Stimulated activated memory B cell treated with anti-CD40 and anti-IgM and Interleukin-4, amounts not matched to agents 10 μg/mL and 1 μg/mL and 100 μg/mL, for 72 hours (primary cell): ENCODE data around the gene GRM4.
"Not testable (repeated sequence)": the region's sequence is repeated elsewhere in the genome, so short reads cannot be mapped to it uniquely, and the experiment has no call there.

Experiments used
- ATAC-seq: fragments of 150-1000 bp; cut with Tn5 transposase; 2 replicates; pipeline ENCODE4 v1.10.0; 2021
- H3K27ac Mint-ChIP-seq: one replicate; pipeline ENCODE4 v1.8.0; 2022; ENCODE audit warnings: mild to moderate bottlenecking, mixed read lengths
- H3K27me3 Mint-ChIP-seq: one replicate; pipeline ENCODE4 v1.8.0; 2022; ENCODE audit warnings: mixed read lengths
- H3K36me3 Mint-ChIP-seq: one replicate; pipeline ENCODE4 v1.8.0; 2022; ENCODE audit warnings: mixed read lengths
- H3K4me1 Mint-ChIP-seq: one replicate; pipeline ENCODE4 v1.8.0; 2022; ENCODE audit warnings: mixed read lengths
- H3K4me3 Mint-ChIP-seq: one replicate; pipeline ENCODE4 v1.8.0; 2022; ENCODE audit warnings: mild to moderate bottlenecking, moderate library complexity, mixed read lengths
- H3K9me3 Mint-ChIP-seq: one replicate; pipeline ENCODE4 v1.8.0; 2022; ENCODE audit warnings: mixed read lengths

GRM4 gene

GRCh38 chr6:34047913-34048867 is 97.7 kb downstream of the GRM4 start:
- no peak for ATAC-seq
- peaks cover 11% of the 10 kb centered on the region for H3K9me3 Mint-ChIP-seq
- peaks cover 15% of the 10 kb centered on the region for H3K4me1 Mint-ChIP-seq
- no peak overlapping the region for H3K27ac Mint-ChIP-seq
- H3K36me3 Mint-ChIP-seq = no peaks in the 10 kb centered on the region
- no peak overlapping the region for H3K4me3 Mint-ChIP-seq
- peaks cover 42% of the 10 kb centered on the region for H3K27me3 Mint-ChIP-seq

- H3K4me1 Mint-ChIP-seq = peaks cover 15% of the 10 kb centered on the region
- H3K27me3 Mint-ChIP-seq = peaks cover 31% of the 10 kb centered on the region
- H3K4me3 Mint-ChIP-seq = no peak overlapping the region
- no peak overlapping the region for H3K27ac Mint-ChIP-seq
- ATAC-seq = no peak
- peaks cover 11% of the 10 kb centered on the region for H3K9me3 Mint-ChIP-seq
- no peaks in the 10 kb centered on the region for H3K36me3 Mint-ChIP-seq
These were observed 99.3 kb downstream of the GRM4 start for GRCh38 chr6:34046617-34047016.

GRCh38 chr6:34045771-34046170 is 100.1 kb downstream of the GRM4 start:
- peaks cover 30% of the 10 kb centered on the region for H3K27me3 Mint-ChIP-seq
- peaks cover 15% of the 10 kb centered on the region for H3K4me1 Mint-ChIP-seq
- peaks cover 11% of the 10 kb centered on the region for H3K9me3 Mint-ChIP-seq
- H3K4me3 Mint-ChIP-seq = no peak overlapping the region
- H3K27ac Mint-ChIP-seq = no peak overlapping the region
- no peak for ATAC-seq
- no peaks in the 10 kb centered on the region for H3K36me3 Mint-ChIP-seq

GRCh38 chr6:34044945-34045595 is 100.8 kb downstream of the GRM4 start:
- peak; percentile 28 for ATAC-seq
- peaks cover 23% of the 10 kb centered on the region for H3K27me3 Mint-ChIP-seq

GRCh38 chr6:34043359-34043758 is 102.5 kb downstream of the GRM4 start:
- no peak for ATAC-seq
- Mint-ChIP-seq H3K9me3 (no peaks in the 10 kb centered on the region), H3K27ac (no peak overlapping the region), H3K4me3 (no peak overlapping the region), H3K36me3 (no peaks in the 10 kb centered on the region), H3K27me3 (peaks cover 10% of the 10 kb centered on the region), H3K4me1 (peaks cover 15% of the 10 kb centered on the region)

More at GRCh38 chr6:34044945-34045595, 100.8 kb downstream of the GRM4 start:
- Mint-ChIP-seq H3K36me3 (no peaks in the 10 kb centered on the region), H3K27ac (no peak overlapping the region), H3K4me3 (no peak overlapping the region), H3K4me1 (peaks cover 15% of the 10 kb centered on the region), H3K9me3 (peaks cover 11% of the 10 kb centered on the region)

GRCh38 chr6:34041998-34042397 is 103.9 kb downstream of the GRM4 start:
- peaks cover 15% of the 10 kb centered on the region for H3K4me1 Mint-ChIP-seq
- ATAC-seq, H3K27ac Mint-ChIP-seq, H3K36me3 Mint-ChIP-seq, H3K9me3 Mint-ChIP-seq, H3K4me3 Mint-ChIP-seq: not testable (repeated sequence)
- H3K27me3 Mint-ChIP-seq = peaks cover 13% of the 10 kb centered on the region

GRCh38 chr6:34041385-34041784 is 104.5 kb downstream of the GRM4 start:
- H3K36me3 Mint-ChIP-seq = no peaks in the 10 kb centered on the region
- H3K27me3 Mint-ChIP-seq = peaks cover 19% of the 10 kb centered on the region
- H3K9me3 Mint-ChIP-seq = no peaks in the 10 kb centered on the region
- no peak overlapping the region for H3K27ac Mint-ChIP-seq
- ATAC-seq = no peak
- H3K4me3 Mint-ChIP-seq = no peak overlapping the region
- H3K4me1 Mint-ChIP-seq = peaks cover 15% of the 10 kb centered on the region

- Mint-ChIP-seq H3K9me3 (no peaks in the 10 kb centered on the region), H3K4me3 (no peak overlapping the region), H3K27ac (no peak overlapping the region), H3K27me3 (peaks cover 32% of the 10 kb centered on the region), H3K36me3 (no peaks in the 10 kb centered on the region), H3K4me1 (peaks cover 13% of the 10 kb centered on the region)
- no peak for ATAC-seq
These were observed 105.9 kb downstream of the GRM4 start for GRCh38 chr6:34039943-34040342.

- no peaks in the 10 kb centered on the region for H3K36me3 Mint-ChIP-seq
- no peaks in the 10 kb centered on the region for H3K9me3 Mint-ChIP-seq
- no peak overlapping the region for H3K4me3 Mint-ChIP-seq
- ATAC-seq = no peak
- no peak overlapping the region for H3K27ac Mint-ChIP-seq
- peaks cover 41% of the 10 kb centered on the region for H3K27me3 Mint-ChIP-seq
- peaks cover under 1% of the 10 kb centered on the region for H3K4me1 Mint-ChIP-seq
These were observed 108.7 kb downstream of the GRM4 start for GRCh38 chr6:34037151-34037550.

GRCh38 chr6:34036357-34037069 is 109.4 kb downstream of the GRM4 start:
- Mint-ChIP-seq H3K36me3 (no peaks in the 10 kb centered on the region), H3K4me3 (no peak overlapping the region), H3K4me1 (peaks cover 7% of the 10 kb centered on the region), H3K9me3 (no peaks in the 10 kb centered on the region), H3K27me3 (peaks cover 41% of the 10 kb centered on the region), H3K27ac (no peak overlapping the region)
- ATAC-seq = peak; percentile 35

- Mint-ChIP-seq H3K36me3 (no peaks in the 10 kb centered on the region), H3K4me1 (peaks cover 8% of the 10 kb centered on the region), H3K27me3 (peaks cover 41% of the 10 kb centered on the region), H3K9me3 (no peaks in the 10 kb centered on the region), H3K27ac (no peak overlapping the region), H3K4me3 (no peak overlapping the region)
- no peak for ATAC-seq
These were observed 110.1 kb downstream of the GRM4 start for GRCh38 chr6:34035704-34036356.

- H3K9me3 Mint-ChIP-seq = no peaks in the 10 kb centered on the region
These were observed 110.7 kb downstream of the GRM4 start for GRCh38 chr6:34035161-34035560.

GRCh38 chr6:34032856-34033255 is 113.0 kb downstream of the GRM4 start:
- Mint-ChIP-seq H3K27ac (no peak overlapping the region), H3K27me3 (peaks cover 41% of the 10 kb centered on the region), H3K36me3 (no peaks in the 10 kb centered on the region), H3K9me3 (no peaks in the 10 kb centered on the region), H3K4me1 (peaks cover 8% of the 10 kb centered on the region), H3K4me3 (no peak overlapping the region)
- ATAC-seq = no peak

More at GRCh38 chr6:34035161-34035560, 110.7 kb downstream of the GRM4 start:
- H3K27ac Mint-ChIP-seq = no peak overlapping the region
- H3K4me1 Mint-ChIP-seq = peaks cover 8% of the 10 kb centered on the region
- ATAC-seq = no peak
- H3K4me3 Mint-ChIP-seq = no peak overlapping the region
- peaks cover 41% of the 10 kb centered on the region for H3K27me3 Mint-ChIP-seq
- no peaks in the 10 kb centered on the region for H3K36me3 Mint-ChIP-seq

- ATAC-seq = no peak
- no peak overlapping the region for H3K27ac Mint-ChIP-seq
- H3K9me3 Mint-ChIP-seq = no peaks in the 10 kb centered on the region
- no peak overlapping the region for H3K4me3 Mint-ChIP-seq
- peaks cover 8% of the 10 kb centered on the region for H3K4me1 Mint-ChIP-seq
- peaks cover 36% of the 10 kb centered on the region for H3K27me3 Mint-ChIP-seq
- H3K36me3 Mint-ChIP-seq = no peaks in the 10 kb centered on the region
These were observed 114.1 kb downstream of the GRM4 start for GRCh38 chr6:34031625-34032383.
